Loucy (cell line): ENCODE measurements around the gene ACAN.

Source experiments
- EZH2phosphoT487 ChIP-seq: fragments of 200-600 bp; IDR thresholded peaks from 2 replicates; pipeline ENCODE4 v1.6.1; 2018; ENCODE audit warnings: antibody characterized with exemption, mild to moderate bottlenecking, moderate library complexity, borderline replicate concordance
- TF ChIP-seq, protein P1 (sequence below): fragments of 200-600 bp; sonication (generic); conservative IDR thresholded peaks from 2 replicates; pipeline ENCODE4 v1.5.1; 2014; ENCODE audit warnings: mild to moderate bottlenecking, antibody characterized with exemption, low read length

DNA sequence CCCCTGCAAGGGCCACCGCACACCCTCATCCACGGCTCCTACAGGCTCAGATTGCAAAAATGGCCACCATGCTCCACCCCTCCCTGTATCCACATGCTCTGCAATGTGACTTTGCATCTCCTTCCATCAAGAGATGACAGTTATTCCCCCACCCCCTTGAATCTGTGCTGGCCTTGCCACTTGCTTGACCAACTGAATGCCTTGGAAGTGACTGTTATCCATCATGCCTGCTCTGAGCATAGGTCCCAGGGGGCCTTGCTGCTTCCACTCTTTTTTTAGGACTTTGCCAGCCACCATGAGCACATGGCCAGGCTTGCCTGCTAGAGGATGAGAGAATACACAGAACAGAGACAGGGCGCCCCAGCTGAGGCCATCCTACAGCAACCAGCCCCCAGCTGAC, 78.5 kb downstream of the ACAN start:
- TF ChIP-seq, protein P1, sequence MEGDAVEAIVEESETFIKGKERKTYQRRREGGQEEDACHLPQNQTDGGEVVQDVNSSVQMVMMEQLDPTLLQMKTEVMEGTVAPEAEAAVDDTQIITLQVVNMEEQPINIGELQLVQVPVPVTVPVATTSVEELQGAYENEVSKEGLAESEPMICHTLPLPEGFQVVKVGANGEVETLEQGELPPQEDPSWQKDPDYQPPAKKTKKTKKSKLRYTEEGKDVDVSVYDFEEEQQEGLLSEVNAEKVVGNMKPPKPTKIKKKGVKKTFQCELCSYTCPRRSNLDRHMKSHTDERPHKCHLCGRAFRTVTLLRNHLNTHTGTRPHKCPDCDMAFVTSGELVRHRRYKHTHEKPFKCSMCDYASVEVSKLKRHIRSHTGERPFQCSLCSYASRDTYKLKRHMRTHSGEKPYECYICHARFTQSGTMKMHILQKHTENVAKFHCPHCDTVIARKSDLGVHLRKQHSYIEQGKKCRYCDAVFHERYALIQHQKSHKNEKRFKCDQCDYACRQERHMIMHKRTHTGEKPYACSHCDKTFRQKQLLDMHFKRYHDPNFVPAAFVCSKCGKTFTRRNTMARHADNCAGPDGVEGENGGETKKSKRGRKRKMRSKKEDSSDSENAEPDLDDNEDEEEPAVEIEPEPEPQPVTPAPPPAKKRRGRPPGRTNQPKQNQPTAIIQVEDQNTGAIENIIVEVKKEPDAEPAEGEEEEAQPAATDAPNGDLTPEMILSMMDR, result no peak
- TF ChIP-seq EZH2phosphoT487, result no peak
